ENCODE measurements around the gene PDZD2.

The PDZD2 gene

DNA sequence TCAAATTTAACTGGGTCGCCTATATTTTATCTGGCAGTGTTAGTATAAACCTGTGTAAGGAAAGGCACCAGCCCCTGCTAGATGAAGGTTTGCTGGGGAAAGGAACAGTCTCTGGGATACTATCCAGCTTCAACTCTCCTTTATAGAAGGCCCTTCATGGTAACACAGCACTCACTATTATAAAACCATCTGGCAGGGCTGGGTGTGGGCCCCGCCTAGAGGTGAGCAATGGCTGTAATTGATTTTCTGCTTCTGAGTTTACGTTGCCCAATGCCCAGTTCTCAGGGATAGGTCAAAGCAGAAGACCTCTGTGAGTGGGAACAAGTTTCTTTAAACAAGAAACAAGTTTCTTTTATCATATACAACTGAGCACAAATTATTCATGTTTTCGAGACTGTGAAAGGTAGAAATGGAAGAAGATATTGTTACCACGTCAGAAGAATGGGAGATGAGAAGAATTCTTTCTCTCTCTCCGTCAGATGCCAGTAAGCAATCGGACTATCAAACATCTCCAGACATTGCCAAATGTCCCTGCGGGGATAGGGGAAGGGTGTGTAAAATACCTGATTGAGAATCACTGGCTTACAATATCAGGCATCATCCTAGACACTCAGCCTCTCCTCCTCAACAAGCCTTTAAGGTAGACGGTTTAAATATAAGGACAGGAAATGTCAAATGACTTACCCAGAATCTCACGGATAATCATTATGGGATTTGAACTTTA is 205.9 kb downstream of the PDZD2 start:
- TF ChIP-seq, protein P1, sequence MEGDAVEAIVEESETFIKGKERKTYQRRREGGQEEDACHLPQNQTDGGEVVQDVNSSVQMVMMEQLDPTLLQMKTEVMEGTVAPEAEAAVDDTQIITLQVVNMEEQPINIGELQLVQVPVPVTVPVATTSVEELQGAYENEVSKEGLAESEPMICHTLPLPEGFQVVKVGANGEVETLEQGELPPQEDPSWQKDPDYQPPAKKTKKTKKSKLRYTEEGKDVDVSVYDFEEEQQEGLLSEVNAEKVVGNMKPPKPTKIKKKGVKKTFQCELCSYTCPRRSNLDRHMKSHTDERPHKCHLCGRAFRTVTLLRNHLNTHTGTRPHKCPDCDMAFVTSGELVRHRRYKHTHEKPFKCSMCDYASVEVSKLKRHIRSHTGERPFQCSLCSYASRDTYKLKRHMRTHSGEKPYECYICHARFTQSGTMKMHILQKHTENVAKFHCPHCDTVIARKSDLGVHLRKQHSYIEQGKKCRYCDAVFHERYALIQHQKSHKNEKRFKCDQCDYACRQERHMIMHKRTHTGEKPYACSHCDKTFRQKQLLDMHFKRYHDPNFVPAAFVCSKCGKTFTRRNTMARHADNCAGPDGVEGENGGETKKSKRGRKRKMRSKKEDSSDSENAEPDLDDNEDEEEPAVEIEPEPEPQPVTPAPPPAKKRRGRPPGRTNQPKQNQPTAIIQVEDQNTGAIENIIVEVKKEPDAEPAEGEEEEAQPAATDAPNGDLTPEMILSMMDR (IDR thresholded peaks at IDR 0.05; ENCODE audit: control insufficient read depth, insufficient read depth, low read depth, low read length, missing control alignments) = no peak
- DNase-seq (ENCODE audit: low read depth) = no peak
- H3K4me3 ChIP-seq (ENCODE audit: control insufficient read depth, low read depth, low read length) = no peak overlapping the region

- TF ChIP-seq, protein P1 (IDR thresholded peaks at IDR 0.05; ENCODE audit: control insufficient read depth, insufficient read depth, low read depth, low read length, missing control alignments) = no peak
- no peak overlapping the region for H3K4me3 ChIP-seq (ENCODE audit: control insufficient read depth, low read depth, low read length)
- no peak for DNase-seq (ENCODE audit: low read depth)
Measured at GRCh38 chr5:31845361-31845760, 206.4 kb downstream of the PDZD2 start.

DNA sequence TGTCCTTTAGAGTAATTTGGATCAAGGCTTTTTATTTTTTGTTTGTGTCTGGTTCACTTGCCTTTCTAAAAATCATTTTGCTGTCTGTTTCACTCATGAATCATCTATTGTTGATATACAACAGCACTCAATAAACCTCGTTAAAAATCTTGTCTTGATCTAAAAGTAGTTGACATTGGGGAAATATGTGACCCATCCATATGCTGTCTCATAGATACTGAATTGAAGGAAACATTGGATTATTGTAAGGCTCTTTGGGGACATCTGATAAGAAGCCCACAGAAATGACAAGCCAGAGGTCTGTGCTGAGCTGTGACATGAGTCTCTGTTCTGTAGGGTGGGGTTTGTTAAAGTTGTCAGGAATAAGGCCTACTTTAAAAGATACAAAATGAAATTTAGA is 208.0 kb downstream of the PDZD2 start:
- no peak for DNase-seq (ENCODE audit: low read depth)
- H3K4me3 ChIP-seq (ENCODE audit: control insufficient read depth, low read depth, low read length) = no peak overlapping the region
- TF ChIP-seq, protein P1 (IDR thresholded peaks at IDR 0.05; ENCODE audit: control insufficient read depth, insufficient read depth, low read depth, low read length, missing control alignments) = no peak

GRCh38 chr5:31847354-31847753 is 208.4 kb downstream of the PDZD2 start:
- TF ChIP-seq, protein P1 (IDR thresholded peaks at IDR 0.05; ENCODE audit: control insufficient read depth, insufficient read depth, low read depth, low read length, missing control alignments) = no peak
- H3K4me3 ChIP-seq (ENCODE audit: control insufficient read depth, low read depth, low read length) = no peak overlapping the region
- no peak for DNase-seq (ENCODE audit: low read depth)

DNA sequence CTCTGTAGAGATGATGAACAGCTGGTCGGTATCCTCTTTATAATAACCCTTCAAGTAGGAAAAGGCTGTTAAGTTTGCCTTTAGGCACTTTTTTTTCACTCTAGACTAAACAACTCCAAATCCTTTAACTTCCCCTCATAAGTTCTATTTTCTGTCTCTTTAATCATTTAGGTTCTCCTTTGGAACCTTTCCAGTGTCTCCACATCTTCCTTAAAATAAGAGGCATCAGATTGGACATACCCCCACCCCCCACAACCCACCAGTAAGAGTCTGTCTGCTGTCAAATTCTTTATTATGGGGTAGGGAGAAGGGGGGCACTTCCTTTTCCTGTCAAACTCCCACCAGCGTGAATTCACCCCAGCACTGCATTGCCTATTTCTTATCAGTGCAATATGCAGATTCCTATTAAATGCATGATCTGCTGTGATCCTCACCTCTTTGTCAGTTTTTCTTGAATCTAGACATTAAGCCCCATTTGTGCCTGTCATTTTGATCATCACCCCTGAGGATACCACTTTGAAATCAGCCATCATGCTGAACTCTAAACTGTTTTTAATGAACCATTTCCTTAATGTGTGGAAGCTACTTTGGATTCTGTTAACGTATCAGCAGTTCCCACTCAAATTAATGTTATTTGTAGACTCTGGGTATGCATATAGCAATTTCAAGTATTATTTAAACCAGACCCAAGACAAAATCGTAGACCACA is 212.2 kb downstream of the PDZD2 start:
- TF ChIP-seq, protein P1 (IDR thresholded peaks at IDR 0.05; ENCODE audit: control insufficient read depth, insufficient read depth, low read depth, low read length, missing control alignments) = no peak
- no peak overlapping the region for H3K4me3 ChIP-seq (ENCODE audit: control insufficient read depth, low read depth, low read length)
- no peak for DNase-seq (ENCODE audit: low read depth)

GRCh38 chr5:31853398-31854135 is 214.6 kb downstream of the PDZD2 start:
- TF ChIP-seq, protein P1 (IDR thresholded peaks at IDR 0.05; ENCODE audit: control insufficient read depth, insufficient read depth, low read depth, low read length, missing control alignments) = no peak
- H3K4me3 ChIP-seq (ENCODE audit: control insufficient read depth, low read depth, low read length) = no peak overlapping the region
- no peak for DNase-seq (ENCODE audit: low read depth)
